HEK293T (cell line): ENCODE data around the gene CCDC63.

Experiments
- BHLHE40 ChIP-seq: fragments of 450-650 bp; IDR thresholded peaks from 2 replicates; pipeline ENCODE4 v1.6.1; 2016; ENCODE audit warnings: mild to moderate bottlenecking, moderate library complexity, borderline replicate concordance
- CTBP1 ChIP-seq: fragments of 450-650 bp; IDR thresholded peaks from 2 replicates; pipeline ENCODE4 v1.6.1; 2016; ENCODE audit warnings: borderline replicate concordance
- ELF4 ChIP-seq: fragments of 450-650 bp; IDR thresholded peaks from 2 replicates; pipeline ENCODE4 v1.6.1; 2017; ENCODE audit warnings: antibody characterized with exemption
- FOXK2 ChIP-seq: fragments of 450-650 bp; IDR thresholded peaks from 2 replicates; pipeline ENCODE4 v1.6.1; 2016; ENCODE audit warnings: mild to moderate bottlenecking
- HDGF ChIP-seq: fragments of 450-650 bp; IDR thresholded peaks from 2 replicates; pipeline ENCODE4 v1.6.1; 2017; ENCODE audit warnings: antibody characterized with exemption, borderline replicate concordance
- NFRKB ChIP-seq: fragments of 450-650 bp; IDR thresholded peaks from 2 replicates; pipeline ENCODE4 v1.6.1; 2016; ENCODE audit warnings: mild to moderate bottlenecking, moderate library complexity
- SP1 ChIP-seq: fragments of 450-650 bp; IDR thresholded peaks from 2 replicates; pipeline ENCODE4 v1.6.1; 2017
- SUZ12 ChIP-seq: fragments of 450-650 bp; IDR thresholded peaks from 2 replicates; pipeline ENCODE4 v1.6.1; 2016; ENCODE audit warnings: mild to moderate bottlenecking

GRCh38 chr12:110848314-110848923 lies 1.6 kb downstream of the CCDC63 start:
- no peak for TF ChIP-seq SUZ12
- no peak for TF ChIP-seq HDGF
- no peak for TF ChIP-seq CTBP1
- no peak for TF ChIP-seq NFRKB
- TF ChIP-seq BHLHE40, result no peak
- TF ChIP-seq ELF4, result no peak
- TF ChIP-seq SP1, result no peak
- TF ChIP-seq FOXK2, result no peak
